Measurements from ENCODE around the gene BCOR.

Gene BCOR

DNA sequence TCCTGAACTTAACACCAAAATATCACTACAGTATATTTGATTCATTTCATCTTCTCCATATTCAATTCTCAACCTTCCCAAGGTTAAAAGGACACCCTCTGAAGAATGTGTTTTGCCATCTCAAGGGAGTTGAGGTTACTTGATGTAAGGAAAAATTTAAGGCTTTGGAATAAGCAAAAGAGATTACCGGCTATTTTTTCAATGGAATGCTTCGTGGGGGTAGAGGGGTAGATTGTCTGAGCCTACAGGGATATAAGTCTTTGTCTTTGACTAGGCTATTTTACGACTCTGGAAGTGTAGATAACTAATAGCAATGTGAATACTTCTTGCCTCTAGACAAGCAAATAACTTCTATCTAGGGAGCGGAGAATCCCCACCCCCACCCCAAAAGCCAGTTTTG is 78.2 kb downstream of the BCOR start:
- no peaks in the 10 kb centered on the region for H3K36me3 Mint-ChIP-seq
- H3K27ac Mint-ChIP-seq = no peak overlapping the region
- no peak overlapping the region for H3K4me3 Mint-ChIP-seq
- peaks cover 13% of the 10 kb centered on the region for H3K4me1 Mint-ChIP-seq (ENCODE audit: low read depth)
- H3K9me3 Mint-ChIP-seq (ENCODE audit: low read depth) = no peaks in the 10 kb centered on the region
- no peaks in the 10 kb centered on the region for H3K27me3 Mint-ChIP-seq

- Mint-ChIP-seq H3K4me3 (no peak overlapping the region), H3K36me3 (no peaks in the 10 kb centered on the region), H3K4me1 (ENCODE audit: low read depth) (peaks cover 13% of the 10 kb centered on the region), H3K9me3 (ENCODE audit: low read depth) (no peaks in the 10 kb centered on the region), H3K27me3 (no peaks in the 10 kb centered on the region), H3K27ac (no peak overlapping the region)
Measured at GRCh38 chrX:40018041-40018440, 79.7 kb downstream of the BCOR start.

DNA sequence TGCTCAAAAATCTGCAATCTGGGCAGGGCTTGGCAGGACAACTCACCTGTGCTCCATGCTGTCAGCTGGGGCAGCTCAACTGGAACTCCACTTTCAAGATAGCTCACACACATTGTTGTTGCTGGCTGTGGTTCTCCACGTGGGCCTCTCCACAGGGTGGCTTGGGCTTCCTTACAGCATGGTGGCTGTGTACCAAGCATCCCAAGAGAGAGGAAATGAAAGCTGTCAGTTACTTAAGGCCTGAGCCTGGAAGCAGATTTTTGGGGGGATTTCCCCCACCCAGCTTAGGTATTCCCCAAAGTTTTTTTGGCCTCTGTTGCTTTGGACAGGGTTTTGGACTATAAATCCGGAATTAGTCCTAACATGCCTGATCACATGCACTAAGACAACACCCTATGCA is 81.0 kb downstream of the BCOR start:
- Mint-ChIP-seq H3K4me1 (ENCODE audit: low read depth) (peaks cover 8% of the 10 kb centered on the region), H3K27me3 (no peaks in the 10 kb centered on the region), H3K27ac (no peak overlapping the region), H3K9me3 (ENCODE audit: low read depth) (no peaks in the 10 kb centered on the region), H3K36me3 (no peaks in the 10 kb centered on the region), H3K4me3 (no peak overlapping the region)

DNA sequence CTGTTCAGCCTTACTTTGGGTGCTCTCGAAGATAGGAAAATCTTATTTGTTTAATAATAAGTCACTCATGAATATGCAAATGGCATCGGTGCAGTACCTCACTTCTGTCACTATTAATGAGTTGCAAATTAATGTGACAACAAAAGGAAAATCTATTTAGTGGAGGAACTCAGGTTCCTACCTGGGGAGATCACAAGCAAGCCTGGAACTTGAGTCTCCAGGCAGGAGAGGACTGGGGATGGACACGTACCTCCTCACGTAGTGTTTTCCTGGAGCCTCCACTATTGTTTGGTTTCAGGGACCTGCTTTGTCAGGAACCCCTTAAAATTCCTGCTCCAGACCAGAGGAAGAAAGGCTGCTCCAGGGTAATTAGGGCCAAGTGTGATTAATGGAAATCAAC is 82.1 kb downstream of the BCOR start:
- peaks cover 14% of the 10 kb centered on the region for H3K4me1 Mint-ChIP-seq (ENCODE audit: low read depth)
- H3K4me3 Mint-ChIP-seq = no peak overlapping the region
- no peaks in the 10 kb centered on the region for H3K9me3 Mint-ChIP-seq (ENCODE audit: low read depth)
- H3K27ac Mint-ChIP-seq = no peak overlapping the region
- no peaks in the 10 kb centered on the region for H3K27me3 Mint-ChIP-seq
- H3K36me3 Mint-ChIP-seq = no peaks in the 10 kb centered on the region

GRCh38 chrX:40013266-40014195 is 84.2 kb downstream of the BCOR start:
- Mint-ChIP-seq H3K4me1 (ENCODE audit: low read depth) (peaks cover 25% of the 10 kb centered on the region), H3K27me3 (no peaks in the 10 kb centered on the region), H3K9me3 (ENCODE audit: low read depth) (no peaks in the 10 kb centered on the region), H3K4me3 (peak overlapping the region; percentile 66), H3K27ac (no peak overlapping the region), H3K36me3 (no peaks in the 10 kb centered on the region)

GRCh38 chrX:40012868-40013265 is 84.9 kb downstream of the BCOR start:
- H3K9me3 Mint-ChIP-seq (ENCODE audit: low read depth) = no peaks in the 10 kb centered on the region
- H3K4me1 Mint-ChIP-seq (ENCODE audit: low read depth) = peaks cover 25% of the 10 kb centered on the region
- H3K27ac Mint-ChIP-seq = peak overlapping the region; percentile 66
- H3K36me3 Mint-ChIP-seq = no peaks in the 10 kb centered on the region
- H3K4me3 Mint-ChIP-seq = peak overlapping the region; percentile 66
- H3K27me3 Mint-ChIP-seq = peaks cover under 1% of the 10 kb centered on the region

- H3K27ac Mint-ChIP-seq = peak overlapping the region; percentile 66
- H3K9me3 Mint-ChIP-seq (ENCODE audit: low read depth) = no peaks in the 10 kb centered on the region
- peaks cover 26% of the 10 kb centered on the region for H3K4me1 Mint-ChIP-seq (ENCODE audit: low read depth)
- H3K27me3 Mint-ChIP-seq = peaks cover 2% of the 10 kb centered on the region
- peak overlapping the region; percentile 63 for H3K4me3 Mint-ChIP-seq
- H3K36me3 Mint-ChIP-seq = no peaks in the 10 kb centered on the region
Measured at GRCh38 chrX:40012039-40012867, 85.5 kb downstream of the BCOR start.

- Mint-ChIP-seq H3K36me3 (no peaks in the 10 kb centered on the region), H3K4me3 (peak overlapping the region; percentile 42), H3K27me3 (peaks cover 4% of the 10 kb centered on the region), H3K9me3 (ENCODE audit: low read depth) (no peaks in the 10 kb centered on the region), H3K27ac (no peak overlapping the region), H3K4me1 (ENCODE audit: low read depth) (peaks cover 28% of the 10 kb centered on the region)
Measured at GRCh38 chrX:40011322-40012038, 86.3 kb downstream of the BCOR start.

- H3K9me3 Mint-ChIP-seq (ENCODE audit: low read depth) = no peaks in the 10 kb centered on the region
- peaks cover 4% of the 10 kb centered on the region for H3K27me3 Mint-ChIP-seq
- no peaks in the 10 kb centered on the region for H3K36me3 Mint-ChIP-seq
- H3K4me3 Mint-ChIP-seq = no peak overlapping the region
- H3K4me1 Mint-ChIP-seq (ENCODE audit: low read depth) = peaks cover 28% of the 10 kb centered on the region
- H3K27ac Mint-ChIP-seq = no peak overlapping the region
Measured at GRCh38 chrX:40010550-40011321, 87.0 kb downstream of the BCOR start.

DNA sequence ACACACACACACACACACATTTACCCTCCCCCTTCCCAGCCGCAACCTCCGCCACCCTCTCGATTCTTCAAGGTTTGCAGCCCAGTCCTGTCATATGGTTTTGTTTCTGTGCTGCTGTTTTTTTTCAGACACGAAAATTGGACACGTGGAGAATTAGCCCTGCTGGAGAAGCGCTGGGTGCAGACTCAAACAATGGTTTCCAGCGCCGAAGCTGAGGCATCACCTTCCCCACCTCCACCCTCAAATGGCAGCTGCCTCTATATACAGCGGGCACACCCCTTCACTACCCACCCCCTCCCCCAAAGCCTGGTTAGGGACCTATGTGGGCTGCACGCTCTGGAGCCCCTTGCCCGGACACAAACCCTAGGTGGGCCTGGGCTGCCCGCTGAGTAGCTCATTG is 87.9 kb downstream of the BCOR start:
- Mint-ChIP-seq H3K36me3 (no peaks in the 10 kb centered on the region), H3K4me1 (ENCODE audit: low read depth) (peaks cover 30% of the 10 kb centered on the region), H3K27me3 (peaks cover 4% of the 10 kb centered on the region), H3K27ac (no peak overlapping the region), H3K9me3 (ENCODE audit: low read depth) (no peaks in the 10 kb centered on the region), H3K4me3 (peak overlapping the region; percentile 63)

- no peak overlapping the region for H3K4me3 Mint-ChIP-seq
- no peaks in the 10 kb centered on the region for H3K9me3 Mint-ChIP-seq (ENCODE audit: low read depth)
- H3K27me3 Mint-ChIP-seq = peaks cover 4% of the 10 kb centered on the region
- H3K4me1 Mint-ChIP-seq (ENCODE audit: low read depth) = peaks cover 30% of the 10 kb centered on the region
- H3K27ac Mint-ChIP-seq = no peak overlapping the region
- no peaks in the 10 kb centered on the region for H3K36me3 Mint-ChIP-seq
Measured at GRCh38 chrX:40009462-40009851, 88.3 kb downstream of the BCOR start.

GRCh38 chrX:40008791-40009461 is 88.8 kb downstream of the BCOR start:
- Mint-ChIP-seq H3K4me3 (peak overlapping the region; percentile 68), H3K36me3 (no peaks in the 10 kb centered on the region), H3K9me3 (ENCODE audit: low read depth) (no peaks in the 10 kb centered on the region), H3K27ac (peak overlapping the region; percentile 54), H3K27me3 (peaks cover 4% of the 10 kb centered on the region), H3K4me1 (ENCODE audit: low read depth) (peaks cover 30% of the 10 kb centered on the region)

GRCh38 chrX:40007756-40008705 is 89.7 kb downstream of the BCOR start:
- Mint-ChIP-seq H3K27ac (no peak overlapping the region), H3K36me3 (no peaks in the 10 kb centered on the region), H3K9me3 (ENCODE audit: low read depth) (no peaks in the 10 kb centered on the region), H3K27me3 (peaks cover 4% of the 10 kb centered on the region), H3K4me3 (no peak overlapping the region), H3K4me1 (ENCODE audit: low read depth) (peaks cover 30% of the 10 kb centered on the region)
